K562 (cell line): ENCODE results near the gene HOXB7. TPM values are rescaled to one million over a fixed set of nuclear protein-coding genes. Genes with fewer than 3 reads are reported as not detected.

ENCODE experiments used
- DACH1 ChIP-seq: fragments of 450-650 bp; IDR thresholded peaks from 2 replicates; pipeline ENCODE4 v1.6.1; 2018; ENCODE audit not compliant: partially characterized antibody
- ELF1 ChIP-seq: fragments of 200-800 bp; sonication (Bioruptor generic); IDR thresholded peaks from 2 replicates; pipeline ENCODE4 v1.6.1; 2016; ENCODE audit warnings: missing genetic modification characterization, missing compliant biosample characterization
- ETV1 ChIP-seq: fragments of 450-650 bp; conservative IDR thresholded peaks from 2 replicates; pipeline ENCODE4 v1.6.1; 2016; ENCODE audit warnings: missing genetic modification characterization, control low read depth, low read depth, missing compliant biosample characterization
- HNRNPH1 ChIP-seq: fragments of 200-400 bp; formaldehyde crosslinking; optimal IDR thresholded peaks from 2 replicates; pipeline ENCODE3; 2017; ENCODE audit warnings: low read depth, mild to moderate bottlenecking, low read length, moderate library complexity
- MTF1 ChIP-seq: fragments of 250-450 bp; sonication (Bioruptor Pico); IDR thresholded peaks from 2 replicates; pipeline ENCODE4 v1.9.0; 2021; ENCODE audit warnings: moderate library complexity, mild to moderate bottlenecking, inconsistent platforms, borderline replicate concordance
- MXI1 ChIP-seq: IDR thresholded peaks from 2 replicates; pipeline ENCODE4 v1.6.1; 2011; ENCODE audit warnings: low read depth, mild to moderate bottlenecking, improper control_type of control experiment, low read length
- PHF20 ChIP-seq: fragments of 450-650 bp; IDR thresholded peaks from 2 replicates; pipeline ENCODE4 v1.6.1; 2018; ENCODE audit not compliant: partially characterized antibody
- RCOR1 ChIP-seq, 2 experiments: IDR thresholded peaks; 2 replicates each; pipeline ENCODE4 v1.6.1; 2012; ENCODE audit warnings: low read depth in 2 of 2, low read length in 2 of 2, borderline replicate concordance in 1 of 2, improper control_type of control experiment in 1 of 2
- SMARCB1 ChIP-seq: IDR thresholded peaks from 2 replicates; pipeline ENCODE4 v1.6.1; 2011; ENCODE audit warnings: improper control_type of control experiment, low read depth; ENCODE audit not compliant: insufficient read length
- TARDBP ChIP-seq: fragments of 450-650 bp; IDR thresholded peaks from 2 replicates; pipeline ENCODE4 v1.6.1; 2016
- ZNF124 ChIP-seq: sonication (generic); formaldehyde crosslinking; IDR thresholded peaks from 2 replicates; pipeline ENCODE4 v1.8.1; 2022; ENCODE audit warnings: missing genetic modification reagents
- ZNF311 ChIP-seq: fragments of 250-450 bp; sonication (Bioruptor Pico); IDR thresholded peaks from 2 replicates; pipeline ENCODE4 v1.4.0; 2020; ENCODE audit warnings: mild to moderate bottlenecking, moderate library complexity
- ZNF445 ChIP-seq: fragments of 250-450 bp; sonication (Bioruptor Pico); IDR thresholded peaks from 2 replicates; pipeline ENCODE4 v1.4.0; 2020; ENCODE audit warnings: low read depth, mild to moderate bottlenecking, moderate library complexity
- ZNF77 ChIP-seq: fragments of 250-450 bp; sonication (Bioruptor Pico); IDR thresholded peaks from 2 replicates; pipeline ENCODE4 v1.5.0; 2020
- polyA plus RNA-seq, 8 experiments: library from polyadenylated mRNA; depleted of rRNA in 4 of 8; stranded (reverse) in 5 of 8; unstranded in 3 of 8; fragments of >200 nt; fragmentation: Nextera tagmentation in 2 of 8; fragmentation: Illumina TruSeq in 1 of 8; extraction: Ambion mirVana in 2 of 8; extraction: Trizol in 1 of 8; gene quantifications; 2 replicates each; pipeline versions ENCODE4 v1.2.1 to v1.2.3, GENCODE V29; 2011 to 2014; ENCODE audit warnings: inconsistent platforms in 1 of 8, missing spikeins in 1 of 8
- total RNA-seq, 7 experiments: library from RNA; depleted of rRNA in 6 of 7; stranded (reverse); fragments of >200 nt in 6 of 7; fragmentation: Illumina TruSeq in 2 of 7; extraction: Trizol in 2 of 7; gene quantifications; 2 replicates each; pipeline versions ENCODE4 v1.2.1 to v1.2.3, GENCODE V29; 2011 to 2021; ENCODE audit warnings: low replicate concordance in 1 of 7
- TF ChIP-seq, protein P1 (sequence below): fragments of 450-650 bp; IDR thresholded peaks from 2 replicates; pipeline ENCODE4 v1.6.1; 2018; ENCODE audit warnings: mild to moderate bottlenecking, low read depth; ENCODE audit not compliant: partially characterized antibody
- TF ChIP-seq, protein P2 (sequence below), 2 experiments: fragments of 450-650 bp in 1 of 2; sonication (generic) in 1 of 2; formaldehyde crosslinking in 1 of 2; IDR thresholded peaks in 1 of 2; conservative IDR thresholded peaks in 1 of 2; 2 replicates each; pipeline versions ENCODE4 v1.6.1 to v1.8.1; 2016 to 2023; ENCODE audit warnings: mild to moderate bottlenecking in 2 of 2, moderate library complexity in 2 of 2, inconsistent platforms in 1 of 2, missing genetic modification reagents in 1 of 2
- TF ChIP-seq, protein P3 (sequence below), 2 experiments: fragments of 450-650 bp; formaldehyde crosslinking in 1 of 2; IDR thresholded peaks; 2 replicates each; pipeline versions ENCODE4 v1.4.0 to v1.6.1; 2014 to 2020; ENCODE audit warnings: mild to moderate bottlenecking in 2 of 2, borderline replicate concordance in 1 of 2, low read depth in 1 of 2

HOXB7 gene
- total and polyA plus RNA-seq, 9 of the 15 experiments (the other 6 are each of a cell fraction or from before 2014, with no cell fraction given), result 5.5 to 16.7 (median 8.3) TPM

DNA sequence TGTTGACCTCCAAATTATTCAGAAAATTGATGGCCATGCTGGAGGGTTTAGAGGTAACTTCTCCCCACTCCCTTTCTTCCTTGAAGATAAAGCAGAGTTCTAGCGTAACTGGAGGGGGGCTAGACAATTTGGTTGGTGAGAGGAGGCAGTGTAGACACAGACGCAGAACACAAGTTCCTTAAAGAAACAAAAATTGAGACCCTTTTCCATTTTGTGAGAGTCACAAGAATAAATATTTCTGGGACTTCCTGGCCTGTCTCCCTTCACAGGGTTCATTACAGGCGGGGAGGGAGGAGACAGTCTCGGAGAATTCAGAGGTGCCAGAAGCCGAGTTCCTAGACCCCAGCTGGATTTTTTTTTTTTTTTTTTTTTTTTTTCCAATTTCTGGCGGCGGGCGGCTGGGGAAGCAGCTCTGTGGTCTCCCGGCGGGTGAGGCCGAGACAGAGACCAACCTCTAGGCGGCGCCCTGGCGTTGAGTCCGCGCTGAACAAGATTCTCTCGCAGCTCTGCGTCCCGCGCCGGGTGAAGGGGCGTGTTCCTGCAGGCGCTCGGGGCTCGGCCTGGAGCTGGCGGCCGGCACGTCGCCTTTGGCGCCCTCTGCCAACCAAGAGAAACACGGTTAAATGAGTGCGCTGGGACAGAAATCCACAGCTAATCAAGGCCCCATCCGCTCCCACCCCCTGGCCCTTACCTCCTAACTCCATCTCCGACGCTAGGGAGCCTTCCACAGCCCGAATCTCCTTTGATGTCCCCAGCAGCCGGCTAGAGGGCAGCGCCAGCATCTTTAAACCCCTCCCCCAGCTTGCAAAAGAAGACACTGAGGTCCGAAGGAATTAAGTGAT is 25.6 kb upstream of the HOXB7 start (continued):
- TF ChIP-seq ZNF124 (CRISPR knock-in tag) (no peak), SMARCB1 (no peak), TARDBP (no peak), ELF1 (no peak), MTF1 (CRISPR knock-in tag) (no peak), HNRNPH1 (no peak), ZNF445 (no peak), ZNF77 (CRISPR knock-in tag) (no peak), ZNF311 (CRISPR knock-in tag) (no peak), MXI1 (no peak), PHF20 (no peak), RCOR1 (IDR thresholded peaks at IDR 0.05; ENCODE audit: borderline replicate concordance in 1 of 2, low read depth in 2 of 2, low read length in 2 of 2) (peak in 1 of 2 experiments; percentile 74; a peak in 1 of 4 replicates), ETV1 (tag) (no peak), DACH1 (no peak)
- TF ChIP-seq, protein P1, sequence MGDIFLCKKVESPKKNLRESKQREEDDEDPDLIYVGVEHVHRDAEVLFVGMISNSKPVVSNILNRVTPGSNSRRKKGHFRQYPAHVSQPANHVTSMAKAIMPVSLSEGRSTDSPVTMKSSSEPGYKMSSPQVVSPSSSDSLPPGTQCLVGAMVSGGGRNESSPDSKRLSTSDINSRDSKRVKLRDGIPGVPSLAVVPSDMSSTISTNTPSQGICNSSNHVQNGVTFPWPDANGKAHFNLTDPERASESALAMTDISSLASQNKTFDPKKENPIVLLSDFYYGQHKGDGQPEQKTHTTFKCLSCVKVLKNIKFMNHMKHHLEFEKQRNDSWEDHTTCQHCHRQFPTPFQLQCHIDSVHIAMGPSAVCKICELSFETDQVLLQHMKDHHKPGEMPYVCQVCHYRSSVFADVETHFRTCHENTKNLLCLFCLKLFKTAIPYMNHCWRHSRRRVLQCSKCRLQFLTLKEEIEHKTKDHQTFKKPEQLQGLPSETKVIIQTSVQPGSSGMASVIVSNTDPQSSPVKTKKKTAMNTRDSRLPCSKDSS, result no peak
- TF ChIP-seq, protein P2, sequence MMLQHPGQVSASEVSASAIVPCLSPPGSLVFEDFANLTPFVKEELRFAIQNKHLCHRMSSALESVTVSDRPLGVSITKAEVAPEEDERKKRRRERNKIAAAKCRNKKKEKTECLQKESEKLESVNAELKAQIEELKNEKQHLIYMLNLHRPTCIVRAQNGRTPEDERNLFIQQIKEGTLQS (IDR thresholded peaks at IDR 0.05), result no peak
- TF ChIP-seq, protein P2 (CRISPR knock-in tag; conservative IDR thresholded peaks at IDR 0.05), result no peak
- TF ChIP-seq, protein P3, sequence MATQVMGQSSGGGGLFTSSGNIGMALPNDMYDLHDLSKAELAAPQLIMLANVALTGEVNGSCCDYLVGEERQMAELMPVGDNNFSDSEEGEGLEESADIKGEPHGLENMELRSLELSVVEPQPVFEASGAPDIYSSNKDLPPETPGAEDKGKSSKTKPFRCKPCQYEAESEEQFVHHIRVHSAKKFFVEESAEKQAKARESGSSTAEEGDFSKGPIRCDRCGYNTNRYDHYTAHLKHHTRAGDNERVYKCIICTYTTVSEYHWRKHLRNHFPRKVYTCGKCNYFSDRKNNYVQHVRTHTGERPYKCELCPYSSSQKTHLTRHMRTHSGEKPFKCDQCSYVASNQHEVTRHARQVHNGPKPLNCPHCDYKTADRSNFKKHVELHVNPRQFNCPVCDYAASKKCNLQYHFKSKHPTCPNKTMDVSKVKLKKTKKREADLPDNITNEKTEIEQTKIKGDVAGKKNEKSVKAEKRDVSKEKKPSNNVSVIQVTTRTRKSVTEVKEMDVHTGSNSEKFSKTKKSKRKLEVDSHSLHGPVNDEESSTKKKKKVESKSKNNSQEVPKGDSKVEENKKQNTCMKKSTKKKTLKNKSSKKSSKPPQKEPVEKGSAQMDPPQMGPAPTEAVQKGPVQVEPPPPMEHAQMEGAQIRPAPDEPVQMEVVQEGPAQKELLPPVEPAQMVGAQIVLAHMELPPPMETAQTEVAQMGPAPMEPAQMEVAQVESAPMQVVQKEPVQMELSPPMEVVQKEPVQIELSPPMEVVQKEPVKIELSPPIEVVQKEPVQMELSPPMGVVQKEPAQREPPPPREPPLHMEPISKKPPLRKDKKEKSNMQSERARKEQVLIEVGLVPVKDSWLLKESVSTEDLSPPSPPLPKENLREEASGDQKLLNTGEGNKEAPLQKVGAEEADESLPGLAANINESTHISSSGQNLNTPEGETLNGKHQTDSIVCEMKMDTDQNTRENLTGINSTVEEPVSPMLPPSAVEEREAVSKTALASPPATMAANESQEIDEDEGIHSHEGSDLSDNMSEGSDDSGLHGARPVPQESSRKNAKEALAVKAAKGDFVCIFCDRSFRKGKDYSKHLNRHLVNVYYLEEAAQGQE (IDR thresholded peaks at IDR 0.05; ENCODE audit: borderline replicate concordance), result peak; percentile 55
- TF ChIP-seq, protein P3 (CRISPR knock-in tag; IDR thresholded peaks at IDR 0.05; ENCODE audit: low read depth), result no peak
